Hepatocyte (in vitro differentiated cells): ENCODE results near the gene ZNF333. TPM values are rescaled to one million over a fixed set of nuclear protein-coding genes. Genes with fewer than 3 reads are reported as not detected.

Source experiments
- DNase-seq: peaks from one replicate; pipeline ENCODE4 v3.0.0-alpha.2; 2016; ENCODE audit warnings: low spot score
- H2AFZ ChIP-seq: fragments of 200-600 bp; sonication (generic); 2 replicates; pipeline ENCODE4 v1.6.0; 2016; ENCODE audit warnings: antibody characterized with exemption, mild to moderate bottlenecking
- H3K27ac ChIP-seq: fragments of 200-600 bp; sonication (generic); 2 replicates; pipeline ENCODE4 v1.5.1; 2016; ENCODE audit warnings: mild to moderate bottlenecking
- H3K27me3 ChIP-seq: fragments of 200-600 bp; sonication (generic); 2 replicates; pipeline ENCODE4 v1.6.1; 2016
- H3K36me3 ChIP-seq: fragments of 200-600 bp; sonication (generic); replicated peaks from 2 replicates; pipeline ENCODE4 v1.5.1; 2016; ENCODE audit warnings: low read depth; ENCODE audit not compliant: insufficient read depth
- H3K4me1 ChIP-seq: fragments of 200-600 bp; sonication (generic); 2 replicates; pipeline ENCODE4 v1.5.1; 2016; ENCODE audit warnings: mild to moderate bottlenecking, moderate library complexity; ENCODE audit not compliant: insufficient read depth
- H3K4me2 ChIP-seq: fragments of 200-600 bp; sonication (generic); 2 replicates; pipeline ENCODE4 v1.6.0; 2016
- H3K4me3 ChIP-seq: fragments of 200-600 bp; sonication (generic); 2 replicates; pipeline ENCODE4 v1.5.1; 2016; ENCODE audit warnings: mild to moderate bottlenecking
- H3K79me2 ChIP-seq: fragments of 200-600 bp; sonication (generic); 2 replicates; pipeline ENCODE4 v1.6.0; 2017; ENCODE audit warnings: mild to moderate bottlenecking
- H3K9me2 ChIP-seq: fragments of 200-600 bp; sonication (generic); replicated peaks from 2 replicates; pipeline ENCODE4 v1.6.0; 2017; ENCODE audit warnings: mild to moderate bottlenecking; ENCODE audit not compliant: insufficient read depth
- H3K9me3 ChIP-seq: fragments of 200-600 bp; sonication (generic); 2 replicates; pipeline ENCODE4 v1.5.1; 2016; ENCODE audit warnings: low read depth, mild to moderate bottlenecking
- H4K20me1 ChIP-seq: fragments of 200-600 bp; sonication (generic); 2 replicates; pipeline ENCODE4 v1.6.0; 2016; ENCODE audit warnings: mild to moderate bottlenecking; ENCODE audit not compliant: insufficient read depth, poor library complexity, severe bottlenecking
- CTCF ChIP-seq: fragments of 200-600 bp; sonication (generic); IDR thresholded peaks from 2 replicates; pipeline ENCODE4 v1.5.1; 2016; ENCODE audit warnings: antibody characterized with exemption, mild to moderate bottlenecking; ENCODE audit not compliant: poor library complexity
- EZH2 ChIP-seq: fragments of 200-600 bp; sonication (generic); IDR thresholded peaks from 2 replicates; pipeline ENCODE4 v1.6.1; 2016; ENCODE audit warnings: antibody characterized with exemption, mild to moderate bottlenecking, borderline replicate concordance
- EZH2phosphoT487 ChIP-seq: fragments of 200-600 bp; sonication (generic); IDR thresholded peaks from one replicate; pipeline ENCODE4 v1.6.1; 2018; ENCODE audit warnings: antibody characterized with exemption, mild to moderate bottlenecking, low read depth, moderate library complexity; ENCODE audit not compliant: unreplicated experiment, severe bottlenecking
- WGBS: methylation state at CpG from one replicate; pipeline ENCODE4 v1.1.6; 2016; ENCODE audit warnings: low lambda C conversion rate; ENCODE audit errors: missing lambda C conversion rate; 5-methylcytosine and 5-hydroxymethylcytosine counted together
- polyA plus RNA-seq: library from polyadenylated mRNA; unstranded; fragments of >200 nt; fragmentation: Nextera tagmentation; extraction: Ambion mirVana; gene quantifications from 2 replicates; pipeline ENCODE4 v1.2.1, GENCODE V29; 2016
- total RNA-seq: library from RNA; depleted of rRNA; stranded (reverse); fragments of >200 nt; gene quantifications from 2 replicates; pipeline ENCODE4 v1.2.3, GENCODE V29; 2014

Gene ZNF333
- total and polyA plus RNA-seq, 2 experiments from 2014 or later: 7.1 to 21.9 TPM

GRCh38 chr19:14682084-14682483 is 7.8 kb upstream of the ZNF333 start:
- no peak overlapping the region for H3K27ac ChIP-seq
- TF ChIP-seq EZH2phosphoT487 (no peak), EZH2 (no peak), CTCF (no peak)
- no peak overlapping the region for H2AFZ ChIP-seq
- WGBS: 83% methylated on average over 2 of the region's 2 CpGs
- DNase-seq: no peak
- no peaks in the 10 kb centered on the region for H3K36me3 ChIP-seq
- H3K27me3 ChIP-seq: no peaks in the 10 kb centered on the region
- H4K20me1 ChIP-seq: no peaks in the 10 kb centered on the region
- no peaks in the 10 kb centered on the region for H3K9me2 ChIP-seq
- no peak overlapping the region for H3K4me3 ChIP-seq
- no peaks in the 10 kb centered on the region for H3K79me2 ChIP-seq
- H3K4me2 ChIP-seq: no peak overlapping the region
- H3K4me1 ChIP-seq: no peaks in the 10 kb centered on the region
- no peaks in the 10 kb centered on the region for H3K9me3 ChIP-seq

GRCh38 chr19:14683439-14683838 is 6.4 kb upstream of the ZNF333 start:
- Histone ChIP-seq H3K4me2 (no peak overlapping the region), H3K9me3 (no peaks in the 10 kb centered on the region), H2AFZ (no peak overlapping the region), H4K20me1 (no peaks in the 10 kb centered on the region), H3K27me3 (no peaks in the 10 kb centered on the region), H3K36me3 (no peaks in the 10 kb centered on the region), H3K9me2 (no peaks in the 10 kb centered on the region), H3K4me1 (no peaks in the 10 kb centered on the region), H3K79me2 (no peaks in the 10 kb centered on the region), H3K27ac (no peak overlapping the region), H3K4me3 (no peak overlapping the region)
- no peak for DNase-seq
- WGBS: 63% methylated on average over 3 of the region's 3 CpGs
- no peak for TF ChIP-seq EZH2

- Histone ChIP-seq H4K20me1 (no peaks in the 10 kb centered on the region), H3K36me3 (no peaks in the 10 kb centered on the region), H3K9me2 (no peaks in the 10 kb centered on the region), H3K4me3 (no peak overlapping the region), H3K4me1 (no peaks in the 10 kb centered on the region), H3K27ac (no peak overlapping the region), H2AFZ (no peak overlapping the region), H3K79me2 (peaks cover 11% of the 10 kb centered on the region), H3K9me3 (no peaks in the 10 kb centered on the region), H3K4me2 (no peak overlapping the region), H3K27me3 (no peaks in the 10 kb centered on the region)
- no peak for DNase-seq
- no peak for TF ChIP-seq EZH2phosphoT487
- TF ChIP-seq EZH2: no peak
- peak; percentile 34 for TF ChIP-seq CTCF
- WGBS: 35% methylated on average over 3 of the region's 3 CpGs
Observed at GRCh38 chr19:14686411-14686810, 3.4 kb upstream of the ZNF333 start.

GRCh38 chr19:14694641-14695266 is 4.9 kb downstream of the ZNF333 start:
- no peak for DNase-seq
- Histone ChIP-seq H3K9me2 (no peaks in the 10 kb centered on the region), H3K27ac (no peak overlapping the region), H3K27me3 (no peaks in the 10 kb centered on the region), H3K36me3 (no peaks in the 10 kb centered on the region), H3K4me3 (no peak overlapping the region), H4K20me1 (no peaks in the 10 kb centered on the region), H3K79me2 (peaks cover 12% of the 10 kb centered on the region), H3K4me1 (no peaks in the 10 kb centered on the region), H2AFZ (no peak overlapping the region), H3K4me2 (no peak overlapping the region), H3K9me3 (no peaks in the 10 kb centered on the region)
- TF ChIP-seq EZH2phosphoT487: no peak
- TF ChIP-seq CTCF: no peak
- no peak for TF ChIP-seq EZH2
- 95% methylated on average over 13 of the region's 13 CpGs for WGBS
